Vagina (tissue), 2 donors: ENCODE results near the gene MOB3A.

Experiments used
- POLR2A ChIP-seq, 2 donors: fragments of 450-650 bp; IDR thresholded peaks; one replicate each; pipeline ENCODE4 v1.6.1; 2017; ENCODE audit warnings: antibody characterized with exemption in 2 of 2, mild to moderate bottlenecking in 2 of 2, moderate library complexity in 2 of 2
- POLR2AphosphoS5 ChIP-seq, 2 donors: sonication (generic); formaldehyde crosslinking; IDR thresholded peaks; one replicate each; pipeline ENCODE4 v1.9.0; 2017; ENCODE audit warnings: antibody characterized with exemption in 2 of 2, mild to moderate bottlenecking in 2 of 2, low read depth in 1 of 2; ENCODE audit not compliant: insufficient read depth in 1 of 2

DNA sequence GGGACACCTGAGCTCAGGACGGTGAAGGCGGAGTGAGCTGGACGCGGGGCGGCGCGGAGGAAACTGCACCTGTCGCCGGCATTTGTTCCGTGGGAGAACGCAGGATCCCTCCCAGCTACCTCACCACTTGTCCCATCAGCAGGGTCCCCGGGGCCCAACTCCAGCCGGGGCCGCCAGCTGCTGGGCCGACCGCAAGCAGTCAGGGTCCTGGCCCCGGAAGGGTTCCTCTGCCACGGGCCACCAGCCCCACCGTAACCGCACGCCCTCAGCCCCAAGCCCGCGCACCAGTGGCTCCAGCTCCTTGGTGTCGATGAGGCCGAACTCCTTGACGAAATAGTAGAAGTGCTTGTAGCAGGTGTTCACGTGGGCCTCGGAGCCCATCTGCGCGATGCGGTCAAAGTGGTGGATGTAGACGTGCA is 19.6 kb downstream of the MOB3A start:
- no peak for TF ChIP-seq POLR2A (IDR thresholded peaks at IDR 0.05)
- TF ChIP-seq POLR2AphosphoS5 (IDR thresholded peaks at IDR 0.05; ENCODE audit: insufficient read depth in 1 of 2, low read depth in 1 of 2) = no peak
